NCI-H2227 (cell line): ENCODE results near the gene DHRSX.

Source experiments
- DNase-seq: peaks from one replicate; lab custom pipeline; 2025; ENCODE audit not compliant: unreplicated experiment; lab: John Stamatoyannopoulos, UW

Gene DHRSX

GRCh38 chrX:2176733-2177132, 324.0 kb downstream of the DHRSX start:
- no peak for DNase-seq

DNA sequence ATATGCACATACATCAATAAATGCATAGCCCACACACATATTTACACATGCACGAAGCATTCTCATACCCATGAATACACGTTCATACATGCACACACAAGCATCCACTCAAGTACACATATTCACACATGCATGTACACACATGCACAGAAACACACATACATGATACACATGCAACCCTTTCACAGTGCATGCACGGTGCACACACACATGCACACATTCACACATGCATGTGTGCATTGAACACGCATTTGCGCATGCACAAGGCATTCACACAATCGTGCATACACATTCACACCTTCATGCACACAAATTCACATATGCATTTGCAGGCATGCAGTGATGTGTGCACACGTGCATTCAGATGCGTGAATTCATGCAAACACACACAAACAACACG, 324.5 kb downstream of the DHRSX start:
- DNase-seq = no peak

DNA sequence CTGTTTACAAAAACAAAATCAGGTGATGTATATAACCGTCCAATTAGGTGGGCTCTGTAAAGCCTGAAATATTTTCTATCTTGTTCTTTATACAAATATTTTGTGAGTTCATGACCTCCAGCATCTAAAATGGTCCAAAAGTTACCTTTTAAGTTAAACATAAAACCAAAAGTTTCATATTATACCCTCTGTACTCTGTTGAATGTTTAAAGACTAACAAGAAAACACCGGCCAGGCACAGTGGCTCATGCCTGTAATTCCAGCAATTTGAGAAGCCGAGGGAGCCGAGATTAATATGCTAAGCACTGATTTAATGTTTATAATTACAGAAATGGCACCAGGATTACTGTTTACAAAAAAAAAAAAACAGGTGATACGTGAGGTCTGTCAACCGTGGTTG, 328.4 kb downstream of the DHRSX start:
- no peak for DNase-seq
